ENCODE data around the gene CLMN.

- TF ChIP-seq NFIC (IDR thresholded peaks at IDR 0.05; ENCODE audit: low read length) = no peak
- TF ChIP-seq, protein P1, sequence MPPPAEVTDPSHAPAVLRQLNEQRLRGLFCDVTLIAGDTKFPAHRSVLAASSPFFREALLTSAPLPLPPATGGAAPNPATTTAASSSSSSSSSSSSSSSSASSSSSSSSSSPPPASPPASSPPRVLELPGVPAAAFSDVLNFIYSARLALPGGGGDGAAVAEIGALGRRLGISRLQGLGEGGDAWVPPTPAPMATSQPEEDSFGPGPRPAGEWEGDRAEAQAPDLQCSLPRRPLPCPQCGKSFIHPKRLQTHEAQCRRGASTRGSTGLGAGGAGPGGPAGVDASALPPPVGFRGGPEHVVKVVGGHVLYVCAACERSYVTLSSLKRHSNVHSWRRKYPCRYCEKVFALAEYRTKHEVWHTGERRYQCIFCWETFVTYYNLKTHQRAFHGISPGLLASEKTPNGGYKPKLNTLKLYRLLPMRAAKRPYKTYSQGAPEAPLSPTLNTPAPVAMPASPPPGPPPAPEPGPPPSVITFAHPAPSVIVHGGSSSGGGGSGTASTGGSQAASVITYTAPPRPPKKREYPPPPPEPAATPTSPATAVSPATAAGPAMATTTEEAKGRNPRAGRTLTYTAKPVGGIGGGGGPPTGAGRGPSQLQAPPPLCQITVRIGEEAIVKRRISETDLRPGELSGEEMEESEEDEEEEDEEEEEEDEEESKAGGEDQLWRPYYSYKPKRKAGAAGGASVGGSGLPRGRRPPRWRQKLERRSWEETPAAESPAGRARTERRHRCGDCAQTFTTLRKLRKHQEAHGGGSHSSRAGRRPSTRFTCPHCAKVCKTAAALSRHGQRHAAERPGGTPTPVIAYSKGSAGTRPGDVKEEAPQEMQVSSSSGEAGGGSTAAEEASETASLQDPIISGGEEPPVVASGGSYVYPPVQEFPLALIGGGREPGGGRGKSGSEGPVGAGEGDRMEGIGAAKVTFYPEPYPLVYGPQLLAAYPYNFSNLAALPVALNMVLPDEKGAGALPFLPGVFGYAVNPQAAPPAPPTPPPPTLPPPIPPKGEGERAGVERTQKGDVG (CRISPR knock-in tag; IDR thresholded peaks at IDR 0.05; ENCODE audit: borderline replicate concordance) = no peak
Observed at GRCh38 chr14:95143808-95144620, 175.7 kb downstream of the CLMN start.

All from HepG2 (cell line).